IMR-90 (cell line): ENCODE results near the gene TAF9B.

Source experiments
- CEBPB ChIP-seq: IDR thresholded peaks from 2 replicates; pipeline ENCODE4 v1.6.1; 2012; ENCODE audit warnings: low read depth, low read length, improper control_type of control experiment
- CTCF ChIP-seq: conservative IDR thresholded peaks from 2 replicates; pipeline ENCODE4 v1.5.1; 2012; ENCODE audit warnings: mild to moderate bottlenecking, low read depth, low read length, improper control_type of control experiment
- MAFK ChIP-seq: IDR thresholded peaks from 2 replicates; pipeline ENCODE4 v1.6.1; 2012; ENCODE audit warnings: low read depth, low read length, improper control_type of control experiment
- MXI1 ChIP-seq: IDR thresholded peaks from 2 replicates; pipeline ENCODE4 v1.6.1; 2012; ENCODE audit warnings: low read depth, mild to moderate bottlenecking, low read length, moderate library complexity, borderline replicate concordance
- POLR2A ChIP-seq: IDR thresholded peaks from 2 replicates; pipeline ENCODE4 v1.6.1; 2012; ENCODE audit warnings: mild to moderate bottlenecking, low read depth, low read length
- RFX5 ChIP-seq: IDR thresholded peaks from 2 replicates; pipeline ENCODE4 v1.8.0; 2012; ENCODE audit warnings: low read depth, mild to moderate bottlenecking, low read length, moderate library complexity
- SMC3 ChIP-seq: fragments of 150-350 bp; IDR thresholded peaks from 2 replicates; pipeline ENCODE4 v1.6.1; 2016; ENCODE audit warnings: low read depth, mild to moderate bottlenecking, antibody characterized with exemption, low read length, moderate library complexity

GRCh38 chrX:78139160-78140123 lies at the start of gene TAF9B:
- no peak for TF ChIP-seq CTCF
- TF ChIP-seq RFX5: no peak
- no peak for TF ChIP-seq MAFK
- no peak for TF ChIP-seq SMC3
- no peak for TF ChIP-seq CEBPB
- no peak; the same call in 1 of the 2 replicates for TF ChIP-seq POLR2A
- TF ChIP-seq MXI1: no peak
